Osteoblast (primary cell): ENCODE data around the gene DUS3L. TPM values are rescaled to one million over a fixed set of nuclear protein-coding genes. Genes with fewer than 3 reads are reported as not detected.

Source experiments
- DNase-seq: peaks from one replicate; pipeline ENCODE4 v3.0.0; 2011; ENCODE audit warnings: low spot score, mixed read lengths; ENCODE audit not compliant: insufficient read length; ENCODE audit errors: missing footprints
- H2AFZ ChIP-seq: 2 replicates; pipeline ENCODE4 v1.6.0; 2011; ENCODE audit warnings: mild to moderate bottlenecking, low read length
- H3K27ac ChIP-seq: 2 replicates; pipeline ENCODE4 v1.5.1; 2011; ENCODE audit warnings: mild to moderate bottlenecking, low read depth, low read length, moderate library complexity
- H3K27me3 ChIP-seq: 2 replicates; pipeline ENCODE4 v1.6.0; 2012; ENCODE audit warnings: mild to moderate bottlenecking, control low read depth, inconsistent platforms, low read length, moderate library complexity; ENCODE audit not compliant: insufficient read depth
- H3K36me3 ChIP-seq: 2 replicates; pipeline ENCODE4 v1.5.1; 2011; ENCODE audit warnings: mild to moderate bottlenecking, low read length, control low read depth, moderate library complexity; ENCODE audit not compliant: insufficient read depth
- H3K4me1 ChIP-seq: 2 replicates; pipeline ENCODE4 v1.5.1; 2011; ENCODE audit warnings: mild to moderate bottlenecking, low read length, control low read depth, moderate library complexity; ENCODE audit not compliant: insufficient read depth
- H3K4me2 ChIP-seq: 2 replicates; pipeline ENCODE4 v1.6.0; 2011; ENCODE audit warnings: mild to moderate bottlenecking, low read length; ENCODE audit not compliant: insufficient read depth
- H3K4me3 ChIP-seq: fragments of 200-600 bp; sonication (generic); 3 replicates; pipeline ENCODE4 v1.5.1; 2012; ENCODE audit warnings: mild to moderate bottlenecking, low read length, inconsistent platforms; ENCODE audit not compliant: insufficient read depth
- H3K79me2 ChIP-seq: 2 replicates; pipeline ENCODE4 v1.6.0; 2012; ENCODE audit warnings: mild to moderate bottlenecking, low read length, control low read depth, inconsistent platforms; ENCODE audit not compliant: insufficient read depth
- H3K9me3 ChIP-seq: 2 replicates; pipeline ENCODE4 v1.5.1; 2011; ENCODE audit warnings: low read depth, low read length, control low read depth
- H4K20me1 ChIP-seq: 2 replicates; pipeline ENCODE4 v1.6.0; 2012; ENCODE audit warnings: mild to moderate bottlenecking, low read length, control low read depth; ENCODE audit not compliant: insufficient read depth
- total RNA-seq: library from RNA; depleted of rRNA; stranded (reverse); fragments of >200 nt; gene quantifications from 2 replicates; pipeline ENCODE4 v1.2.3, GENCODE V29; 2012
- TF ChIP-seq, protein P1 (sequence below): IDR thresholded peaks from 2 replicates; pipeline ENCODE4 v1.5.1; 2011; ENCODE audit warnings: mild to moderate bottlenecking, low read depth, low read length, moderate library complexity; ENCODE audit errors: extremely low read depth

The DUS3L gene
- total RNA-seq, 1 donor = 30.0 TPM

GRCh38 chr19:5778402-5778801, 12.6 kb downstream of the DUS3L start:
- peaks cover 3% of the 10 kb centered on the region for H3K4me1 ChIP-seq
- H3K4me2 ChIP-seq = no peak overlapping the region
- no peaks in the 10 kb centered on the region for H3K9me3 ChIP-seq
- H3K27ac ChIP-seq = no peak overlapping the region
- DNase-seq = peak; percentile 19
- H2AFZ ChIP-seq = no peak overlapping the region
- TF ChIP-seq, protein P1, sequence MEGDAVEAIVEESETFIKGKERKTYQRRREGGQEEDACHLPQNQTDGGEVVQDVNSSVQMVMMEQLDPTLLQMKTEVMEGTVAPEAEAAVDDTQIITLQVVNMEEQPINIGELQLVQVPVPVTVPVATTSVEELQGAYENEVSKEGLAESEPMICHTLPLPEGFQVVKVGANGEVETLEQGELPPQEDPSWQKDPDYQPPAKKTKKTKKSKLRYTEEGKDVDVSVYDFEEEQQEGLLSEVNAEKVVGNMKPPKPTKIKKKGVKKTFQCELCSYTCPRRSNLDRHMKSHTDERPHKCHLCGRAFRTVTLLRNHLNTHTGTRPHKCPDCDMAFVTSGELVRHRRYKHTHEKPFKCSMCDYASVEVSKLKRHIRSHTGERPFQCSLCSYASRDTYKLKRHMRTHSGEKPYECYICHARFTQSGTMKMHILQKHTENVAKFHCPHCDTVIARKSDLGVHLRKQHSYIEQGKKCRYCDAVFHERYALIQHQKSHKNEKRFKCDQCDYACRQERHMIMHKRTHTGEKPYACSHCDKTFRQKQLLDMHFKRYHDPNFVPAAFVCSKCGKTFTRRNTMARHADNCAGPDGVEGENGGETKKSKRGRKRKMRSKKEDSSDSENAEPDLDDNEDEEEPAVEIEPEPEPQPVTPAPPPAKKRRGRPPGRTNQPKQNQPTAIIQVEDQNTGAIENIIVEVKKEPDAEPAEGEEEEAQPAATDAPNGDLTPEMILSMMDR = no peak
- no peaks in the 10 kb centered on the region for H3K79me2 ChIP-seq
- H3K36me3 ChIP-seq = no peaks in the 10 kb centered on the region
- no peaks in the 10 kb centered on the region for H4K20me1 ChIP-seq
- H3K27me3 ChIP-seq = no peaks in the 10 kb centered on the region
- H3K4me3 ChIP-seq = no peak overlapping the region

DNA sequence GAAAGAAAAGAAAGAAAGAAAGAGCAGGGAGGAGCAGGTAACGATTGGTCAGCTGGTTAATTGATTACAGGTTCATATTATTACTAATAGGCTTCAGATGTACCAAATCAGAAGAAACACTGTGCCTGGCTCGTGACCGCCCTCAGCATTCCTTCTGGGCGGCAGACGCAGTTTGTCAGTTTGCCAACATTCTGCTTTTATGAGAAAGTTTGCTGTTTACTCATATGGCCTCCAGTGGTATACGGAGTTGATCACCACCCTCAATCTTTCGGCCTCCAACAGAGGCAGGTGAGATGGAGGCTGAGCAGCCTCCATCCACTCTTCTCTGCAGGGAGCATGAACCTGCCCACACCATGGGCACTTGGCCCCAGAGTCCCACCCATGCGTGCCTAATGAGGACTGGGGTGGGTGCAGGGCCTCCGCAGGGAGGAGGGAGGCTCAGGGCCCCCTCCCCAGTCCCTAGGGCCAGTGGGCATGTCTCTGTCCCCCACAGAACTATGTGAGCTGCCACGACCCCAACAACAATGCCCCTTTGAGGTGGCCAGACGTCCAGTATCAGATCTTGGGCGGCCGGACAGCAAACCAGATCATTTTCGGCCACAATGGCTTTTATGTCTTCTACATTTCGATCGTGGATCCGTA, 15.2 kb downstream of the DUS3L start:
- Histone ChIP-seq H3K4me2 (peak overlapping the region; percentile 39), H3K36me3 (no peaks in the 10 kb centered on the region), H3K4me3 (no peak overlapping the region), H4K20me1 (no peaks in the 10 kb centered on the region), H2AFZ (no peak overlapping the region), H3K4me1 (peaks cover 3% of the 10 kb centered on the region), H3K27me3 (no peaks in the 10 kb centered on the region), H3K79me2 (no peaks in the 10 kb centered on the region), H3K9me3 (no peaks in the 10 kb centered on the region), H3K27ac (no peak overlapping the region)
- TF ChIP-seq, protein P1 = no peak
- peak; percentile 18 for DNase-seq

- DNase-seq = peak; percentile 4
- Histone ChIP-seq H4K20me1 (no peaks in the 10 kb centered on the region), H3K4me1 (peaks cover 3% of the 10 kb centered on the region), H3K27ac (no peak overlapping the region), H3K79me2 (no peaks in the 10 kb centered on the region), H3K4me3 (no peak overlapping the region), H3K9me3 (no peaks in the 10 kb centered on the region), H3K4me2 (no peak overlapping the region), H3K36me3 (no peaks in the 10 kb centered on the region), H2AFZ (no peak overlapping the region), H3K27me3 (no peaks in the 10 kb centered on the region)
- TF ChIP-seq, protein P1 = no peak
Measured at GRCh38 chr19:5774921-5775320, 16.0 kb downstream of the DUS3L start.

- Histone ChIP-seq H2AFZ (peak overlapping the region; percentile 21), H4K20me1 (no peaks in the 10 kb centered on the region), H3K4me3 (no peak overlapping the region), H3K27me3 (no peaks in the 10 kb centered on the region), H3K36me3 (no peaks in the 10 kb centered on the region), H3K9me3 (no peaks in the 10 kb centered on the region), H3K4me2 (no peak overlapping the region), H3K4me1 (peaks cover 3% of the 10 kb centered on the region), H3K27ac (no peak overlapping the region), H3K79me2 (no peaks in the 10 kb centered on the region)
- TF ChIP-seq, protein P1 = no peak
- peak; percentile 56 for DNase-seq
Measured at GRCh38 chr19:5773276-5773675, 17.7 kb downstream of the DUS3L start.
